ENCODE results near the gene CTNND1. TPM values are rescaled to one million over a fixed set of nuclear protein-coding genes. Genes with fewer than 3 reads are reported as not detected.

Gene CTNND1
- total and polyA plus RNA-seq, 2 of the 8 experiments (the other 6 are each of a cell fraction or from before 2014, with no cell fraction given), result 91.9 to 164 TPM

- Histone ChIP-seq H3K27ac (ENCODE audit: low read depth, low read length) (no peak overlapping the region), H2AK5ac (ENCODE audit: low read depth, low read length) (no peak overlapping the region), H3K79me2 (ENCODE audit: control insufficient read depth in 1 of 2, insufficient read depth in 2 of 2, low read length in 2 of 2) (peaks cover 0 to 20% of the 10 kb centered on the region in 2 experiments; a peak in 3 of 4 replicates), H4K20me1 (replicated peaks in 1 of 2; ENCODE audit: control insufficient read depth in 1 of 2, insufficient read depth in 2 of 2, low read length in 2 of 2) (peaks cover 0 to 7% of the 10 kb centered on the region in 2 experiments), H3K4ac (replicated peaks; ENCODE audit: insufficient read length, low read depth, low read length) (no peak overlapping the region), H3K9ac (replicated peaks in 1 of 4; ENCODE audit: extremely low read depth in 1 of 4, low read depth in 3 of 4, low read length in 3 of 4) (no peak overlapping the region), H3K4me1 (replicated peaks in 1 of 4; ENCODE audit: control insufficient read depth in 3 of 4, insufficient read depth in 4 of 4, low read length in 3 of 4) (no peaks in the 10 kb centered on the region), H3K36me3 (ENCODE audit: control insufficient read depth in 2 of 4, insufficient read depth in 4 of 4, low read length in 3 of 4) (peaks cover 35 to 87% (median 80%) of the 10 kb centered on the region in 4 experiments), H3K4me3 (ENCODE audit: extremely low read depth in 1 of 4, insufficient read depth in 2 of 4, low read depth in 3 of 4, low read length in 4 of 4) (no peak overlapping the region), H3K23ac (ENCODE audit: insufficient read length) (no peak overlapping the region), H2BK5ac (ENCODE audit: low read depth, low read length) (no peak overlapping the region), H3K56ac (replicated peaks; ENCODE audit: insufficient read length, low read depth, low read length) (no peak overlapping the region), H3K14ac (ENCODE audit: insufficient read length) (no peak overlapping the region), H3K9me3 (ENCODE audit: insufficient read depth in 2 of 2, low read depth in 1 of 2, low read length in 1 of 2) (no peaks in the 10 kb centered on the region), H2BK120ac (replicated peaks; ENCODE audit: low read depth, low read length) (no peak overlapping the region), H4K91ac (replicated peaks; ENCODE audit: insufficient read length, low read length) (no peak overlapping the region), H3K18ac (ENCODE audit: extremely low read depth, low read length) (no peak overlapping the region), H2BK12ac (ENCODE audit: low read depth, low read length) (no peak overlapping the region), H3K27me3 (replicated peaks in 1 of 4; ENCODE audit: control insufficient read depth in 3 of 4, extremely low read depth in 1 of 4, insufficient read depth in 3 of 4, low read length in 3 of 4) (no peaks in the 10 kb centered on the region), H3K23me2 (ENCODE audit: low read depth, low read length) (no peaks in the 10 kb centered on the region; the same call in 1 of the 2 replicates), H2AFZ (ENCODE audit: low read length) (no peak overlapping the region), H2BK15ac (ENCODE audit: low read length) (no peak overlapping the region), H3K4me2 (ENCODE audit: insufficient read depth in 1 of 2, low read depth in 2 of 2, low read length in 2 of 2) (no peak overlapping the region), H3K79me1 (ENCODE audit: low read depth, low read length) (peaks cover 4% of the 10 kb centered on the region; the same call in 1 of the 2 replicates), H4K8ac (ENCODE audit: extremely low read depth, insufficient read depth, low read length) (no peak overlapping the region), H2BK20ac (ENCODE audit: low read length) (no peak overlapping the region), H4K5ac (ENCODE audit: insufficient read length, low read depth, low read length) (no peak overlapping the region)
- ChIA-PET CTCF (ENCODE audit: partially characterized antibody) (interaction anchor here (0.7 to 3.5 kb wide), 5 partner anchors 8 to 280 kb away, joined by 3 to 13 read pairs (median 3); partner anchors contain the start of gene BTBD18), POLR2A (ENCODE audit: partially characterized antibody) (interaction anchor here (0.9 kb wide), 1 partner anchor 194 kb away, joined by 3 read pairs; no protein-coding TSS in a partner anchor)
- DNase-seq (ENCODE audit: low read depth in 1 of 2, low spot score in 2 of 2) (no peak), FAIRE-seq (no peak)
- 95% methylated on average over 3 of the region's 3 CpGs; no CpG with 5 or more reads in 1 of the 2 experiments for WGBS, 2 experiments (ENCODE audit: extremely low coverage in 1 of 2, insufficient coverage in 1 of 2, insufficient read length in 1 of 2, insufficient replicate concordance in 2 of 2, low coverage in 1 of 2, low lambda C conversion rate in 2 of 2, missing lambda C conversion rate in 1 of 2)
- TF ChIP-seq HDAC6 (IDR thresholded peaks at IDR 0.05; ENCODE audit: low read depth, low read length) (no peak), SIRT6 (IDR thresholded peaks at IDR 0.05; ENCODE audit: low read length) (no peak), GABPA (IDR thresholded peaks at IDR 0.05; ENCODE audit: borderline replicate concordance, insufficient read depth, low read length) (no peak), RAD21 (IDR thresholded peaks at IDR 0.05 in 1 of 2, conservative IDR thresholded peaks at IDR 0.05 in 1 of 2; ENCODE audit: low read depth in 2 of 2, low read length in 2 of 2) (no peak), TEAD4 (IDR thresholded peaks at IDR 0.05; ENCODE audit: low read depth, low read length) (no peak), CHD1 (IDR thresholded peaks at IDR 0.05; ENCODE audit: low read depth, low read length) (no peak), RFX5 (IDR thresholded peaks at IDR 0.05; ENCODE audit: borderline replicate concordance, low read depth, low read length) (no peak), BACH1 (IDR thresholded peaks at IDR 0.05; ENCODE audit: low read length) (no peak), BRCA1 (IDR thresholded peaks at IDR 0.05; ENCODE audit: low read depth, low read length) (no peak), ATF3 (IDR thresholded peaks at IDR 0.05; ENCODE audit: insufficient read depth, low read depth, low read length) (no peak), GTF2F1 (IDR thresholded peaks at IDR 0.05; ENCODE audit: borderline replicate concordance, low read depth, low read length) (no peak), ATF2 (IDR thresholded peaks at IDR 0.05; ENCODE audit: low read length) (no peak)
These were observed 44.2 kb downstream of the CTNND1 start for GRCh38 chr11:57805780-57806179.
